Fibroblast of villous mesenchyme (primary cell): Measurements from ENCODE around the gene ARSG. TPM values are rescaled to one million over a fixed set of nuclear protein-coding genes. Genes with fewer than 3 reads are reported as not detected.
A peak's percentile ranks its signal among the peaks of the same experiment; 100 is the strongest.
"Not testable (repeated sequence)": the region's sequence is repeated elsewhere in the genome, so short reads cannot be mapped to it uniquely, and the experiment has no call there.

Experiments used
- DNase-seq: peaks from one replicate; pipeline ENCODE4 v3.0.0-alpha.2; 2010; ENCODE audit warnings: low read depth
- H3K4me3 ChIP-seq: 2 replicates; pipeline ENCODE4 v1.5.1; 2011; ENCODE audit warnings: low read depth, mild to moderate bottlenecking, low read length
- CTCF ChIP-seq: IDR thresholded peaks from 2 replicates; pipeline ENCODE4 v1.5.1; 2012; ENCODE audit warnings: low read depth, mild to moderate bottlenecking, low read length; ENCODE audit not compliant: insufficient read depth
- total RNA-seq: library from RNA; depleted of rRNA; stranded (reverse); fragments of >200 nt; gene quantifications from 2 replicates; pipeline ENCODE4 v1.2.3, GENCODE V29; 2012

The ARSG gene
- total RNA-seq, 1 donor: 5.6 TPM

DNA sequence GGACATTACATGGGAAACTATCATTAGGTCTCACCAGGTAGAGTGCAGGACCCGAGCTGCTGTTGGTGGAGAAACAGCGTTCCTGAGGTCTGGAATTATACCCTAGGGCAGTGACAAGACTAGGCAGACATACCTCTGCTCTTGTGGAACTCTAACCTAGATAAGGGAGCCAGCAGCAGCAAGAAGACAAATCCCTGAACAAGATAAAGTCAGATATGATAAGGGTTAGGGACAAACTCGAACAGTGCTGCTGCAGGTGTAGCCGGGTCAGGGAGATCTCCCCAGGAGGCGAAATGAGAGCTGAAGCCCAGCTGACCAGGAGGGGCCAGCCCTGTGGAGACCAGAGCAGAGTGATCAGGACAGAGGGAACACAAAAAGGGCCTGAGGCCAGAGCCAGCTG, 34.7 kb downstream of the ARSG start:
- TF ChIP-seq CTCF: no peak

DNA sequence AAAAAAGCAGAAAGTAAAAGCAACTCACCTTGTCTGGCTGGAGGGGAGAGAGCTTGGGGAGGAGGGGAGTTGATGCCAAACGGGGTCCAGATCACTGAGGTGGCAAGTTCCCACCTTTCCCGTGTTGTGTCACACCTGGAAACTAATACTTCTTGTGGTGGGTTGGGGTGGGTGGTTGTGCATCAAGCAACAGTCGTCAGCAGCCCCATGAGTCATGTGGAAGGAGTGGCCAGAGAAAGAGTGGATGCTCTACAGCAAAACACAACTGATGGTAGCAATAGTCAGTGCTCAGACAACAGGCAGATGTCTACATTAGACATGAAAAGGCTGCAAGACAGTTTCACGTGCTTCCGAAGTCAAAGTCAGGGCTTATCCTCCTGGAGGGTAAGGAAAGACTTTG, 35.4 kb downstream of the ARSG start:
- H3K4me3 ChIP-seq: no peak overlapping the region
- no peak for TF ChIP-seq CTCF
- DNase-seq: no peak

More for the DNA sequence above, 34.7 kb downstream of the ARSG start:
- DNase-seq: no peak
- no peak overlapping the region for H3K4me3 ChIP-seq

GRCh38 chr17:68327823-68328557, 36.7 kb downstream of the ARSG start:
- DNase-seq: no peak
- no peak for TF ChIP-seq CTCF
- no peak overlapping the region for H3K4me3 ChIP-seq

GRCh38 chr17:68328676-68329075, 37.4 kb downstream of the ARSG start:
- no peak for TF ChIP-seq CTCF
- peak; percentile 54 for DNase-seq
- H3K4me3 ChIP-seq: no peak overlapping the region

GRCh38 chr17:68329331-68329730, 38.0 kb downstream of the ARSG start:
- no peak overlapping the region for H3K4me3 ChIP-seq
- TF ChIP-seq CTCF: no peak
- DNase-seq: no peak

DNA sequence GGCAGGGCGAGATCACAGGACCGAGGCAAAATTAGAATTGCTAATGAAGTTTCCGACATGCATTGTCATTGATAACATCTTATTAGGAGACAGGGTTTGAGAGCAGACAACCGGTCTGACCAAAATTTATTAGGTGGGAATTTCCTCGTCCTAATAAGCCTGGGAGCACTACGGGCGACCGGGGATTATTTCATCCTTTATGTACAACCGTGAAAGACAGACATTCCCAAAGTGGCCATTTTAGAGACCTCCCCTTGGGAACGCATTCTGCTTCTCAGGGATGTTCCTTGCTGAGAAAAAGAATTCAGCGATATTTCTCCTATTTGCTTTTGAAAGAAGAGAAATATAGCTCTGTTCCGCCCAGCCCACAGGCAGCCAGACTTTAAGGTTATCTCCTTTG, 40.6 kb downstream of the ARSG start:
- not testable (repeated sequence) for DNase-seq, H3K4me3 ChIP-seq

GRCh38 chr17:68334393-68334792, 43.1 kb downstream of the ARSG start:
- DNase-seq: peak; percentile 25
- TF ChIP-seq CTCF: no peak
- no peak overlapping the region for H3K4me3 ChIP-seq
